HG03139 (cell line): Measurements from ENCODE around the gene VOPP1.
"Not testable (repeated sequence)": the region's sequence is repeated elsewhere in the genome, so short reads cannot be mapped to it uniquely, and the experiment has no call there.

Experiments used
- ATAC-seq: cut with Tn5 transposase; IDR thresholded peaks from one replicate; pipeline ENCODE4 v1.9.1; 2021; ENCODE audit not compliant: unreplicated experiment

VOPP1 gene

GRCh38 chr7:55490099-55490498 lies 82.2 kb downstream of the VOPP1 start:
- no peak for ATAC-seq

- ATAC-seq, result no peak
Measured at GRCh38 chr7:55489552-55489951, 82.8 kb downstream of the VOPP1 start.

- ATAC-seq, result no peak
Measured at GRCh38 chr7:55488804-55489340, 83.4 kb downstream of the VOPP1 start.

GRCh38 chr7:55488216-55488615 lies 84.1 kb downstream of the VOPP1 start:
- no peak for ATAC-seq

GRCh38 chr7:55486991-55487390 lies 85.3 kb downstream of the VOPP1 start:
- no peak for ATAC-seq

GRCh38 chr7:55486192-55486590 lies 86.1 kb downstream of the VOPP1 start:
- ATAC-seq, result no peak

GRCh38 chr7:55485501-55486191 lies 86.7 kb downstream of the VOPP1 start:
- no peak for ATAC-seq

GRCh38 chr7:55484834-55485233 lies 87.5 kb downstream of the VOPP1 start:
- no peak for ATAC-seq

GRCh38 chr7:55484241-55484640 lies 88.1 kb downstream of the VOPP1 start:
- ATAC-seq, result no peak

- ATAC-seq, result no peak
Measured at GRCh38 chr7:55483046-55483445, 89.3 kb downstream of the VOPP1 start.

- no peak for ATAC-seq
Measured at GRCh38 chr7:55481155-55481554, 91.1 kb downstream of the VOPP1 start.

GRCh38 chr7:55478700-55479099 lies 93.6 kb downstream of the VOPP1 start:
- no peak for ATAC-seq

- no peak for ATAC-seq
Measured at GRCh38 chr7:55477781-55478374, 94.4 kb downstream of the VOPP1 start.

GRCh38 chr7:55476852-55477780 lies 95.2 kb downstream of the VOPP1 start:
- no peak for ATAC-seq

GRCh38 chr7:55475855-55476803 lies 96.2 kb downstream of the VOPP1 start:
- ATAC-seq, result no peak

- ATAC-seq, result no peak
Measured at GRCh38 chr7:55474944-55475854, 97.1 kb downstream of the VOPP1 start.

- no peak for ATAC-seq
Measured at GRCh38 chr7:55473932-55474331, 98.4 kb downstream of the VOPP1 start.

GRCh38 chr7:55472928-55473725 lies 99.2 kb downstream of the VOPP1 start:
- no peak for ATAC-seq

- not testable (repeated sequence) for ATAC-seq
Measured at GRCh38 chr7:55472406-55472805, 99.9 kb downstream of the VOPP1 start.
